ENCODE data around the gene GRIA3.

- TF ChIP-seq POLR2A (IDR thresholded peaks at IDR 0.05; ENCODE audit: low read length) (no peak), GATA1 (IDR thresholded peaks at IDR 0.05; ENCODE audit: low read depth, low read length) (no peak)
Observed at GRCh38 chrX:123339221-123339905, 155.3 kb downstream of the GRIA3 start.
